ENCODE data around the gene MXD1.

The MXD1 gene

GRCh38 chr2:69934614-69934908 lies 19.7 kb downstream of the MXD1 start:
- no peak for DNase-seq (ENCODE audit: extremely low read depth, insufficient read length)
- Histone ChIP-seq H3K36me3 (ENCODE audit: control insufficient read depth, insufficient read depth, low read length) (peaks cover 20% of the 10 kb centered on the region), H3K4me3 (replicated peaks; ENCODE audit: low read depth, low read length) (no peak overlapping the region), H3K27me3 (replicated peaks; ENCODE audit: control insufficient read depth, insufficient read depth, low read length) (no peaks in the 10 kb centered on the region)
- TF ChIP-seq, protein P1, sequence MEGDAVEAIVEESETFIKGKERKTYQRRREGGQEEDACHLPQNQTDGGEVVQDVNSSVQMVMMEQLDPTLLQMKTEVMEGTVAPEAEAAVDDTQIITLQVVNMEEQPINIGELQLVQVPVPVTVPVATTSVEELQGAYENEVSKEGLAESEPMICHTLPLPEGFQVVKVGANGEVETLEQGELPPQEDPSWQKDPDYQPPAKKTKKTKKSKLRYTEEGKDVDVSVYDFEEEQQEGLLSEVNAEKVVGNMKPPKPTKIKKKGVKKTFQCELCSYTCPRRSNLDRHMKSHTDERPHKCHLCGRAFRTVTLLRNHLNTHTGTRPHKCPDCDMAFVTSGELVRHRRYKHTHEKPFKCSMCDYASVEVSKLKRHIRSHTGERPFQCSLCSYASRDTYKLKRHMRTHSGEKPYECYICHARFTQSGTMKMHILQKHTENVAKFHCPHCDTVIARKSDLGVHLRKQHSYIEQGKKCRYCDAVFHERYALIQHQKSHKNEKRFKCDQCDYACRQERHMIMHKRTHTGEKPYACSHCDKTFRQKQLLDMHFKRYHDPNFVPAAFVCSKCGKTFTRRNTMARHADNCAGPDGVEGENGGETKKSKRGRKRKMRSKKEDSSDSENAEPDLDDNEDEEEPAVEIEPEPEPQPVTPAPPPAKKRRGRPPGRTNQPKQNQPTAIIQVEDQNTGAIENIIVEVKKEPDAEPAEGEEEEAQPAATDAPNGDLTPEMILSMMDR (IDR thresholded peaks at IDR 0.05; ENCODE audit: insufficient read depth, low read length, poor library complexity, severe bottlenecking): no peak

DNA sequence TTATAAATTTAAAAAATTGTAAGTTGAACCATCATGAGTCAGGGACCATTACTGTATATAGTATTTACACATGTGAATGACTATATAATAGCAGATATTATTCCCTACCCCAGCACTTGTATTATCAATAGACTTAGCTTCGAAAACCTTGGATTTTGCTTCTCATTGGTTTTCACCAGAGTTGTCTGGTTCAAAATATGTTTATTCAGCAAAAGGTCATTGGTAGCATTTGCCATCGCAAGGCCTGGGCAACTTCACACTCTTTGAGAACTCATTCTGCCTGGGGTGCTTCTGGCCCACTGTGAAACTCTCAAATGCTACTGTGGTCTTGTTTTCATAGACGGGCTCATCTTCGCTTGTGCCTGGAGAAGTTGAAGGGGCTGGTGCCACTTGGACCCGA lies 20.1 kb downstream of the MXD1 start:
- Histone ChIP-seq H3K36me3 (ENCODE audit: control insufficient read depth, insufficient read depth, low read length) (peaks cover 20% of the 10 kb centered on the region), H3K27me3 (replicated peaks; ENCODE audit: control insufficient read depth, insufficient read depth, low read length) (no peaks in the 10 kb centered on the region), H3K4me3 (replicated peaks; ENCODE audit: low read depth, low read length) (no peak overlapping the region)
- no peak for DNase-seq (ENCODE audit: extremely low read depth, insufficient read length)
- TF ChIP-seq, protein P1 (IDR thresholded peaks at IDR 0.05; ENCODE audit: insufficient read depth, low read length, poor library complexity, severe bottlenecking): no peak

- Histone ChIP-seq H3K4me3 (replicated peaks; ENCODE audit: low read depth, low read length) (no peak overlapping the region), H3K36me3 (ENCODE audit: control insufficient read depth, insufficient read depth, low read length) (peaks cover 24% of the 10 kb centered on the region), H3K27me3 (replicated peaks; ENCODE audit: control insufficient read depth, insufficient read depth, low read length) (no peaks in the 10 kb centered on the region)
- DNase-seq (ENCODE audit: extremely low read depth, insufficient read length): no peak
- TF ChIP-seq, protein P1 (IDR thresholded peaks at IDR 0.05; ENCODE audit: insufficient read depth, low read length, poor library complexity, severe bottlenecking): no peak
These were observed 22.0 kb downstream of the MXD1 start for GRCh38 chr2:69936906-69937305.

GRCh38 chr2:69937968-69938367 lies 23.1 kb downstream of the MXD1 start:
- DNase-seq (ENCODE audit: extremely low read depth, insufficient read length): no peak
- H3K27me3 ChIP-seq (replicated peaks; ENCODE audit: control insufficient read depth, insufficient read depth, low read length): no peaks in the 10 kb centered on the region

GRCh38 chr2:69939722-69940121 lies 24.8 kb downstream of the MXD1 start:
- Histone ChIP-seq H3K4me3 (replicated peaks; ENCODE audit: low read depth, low read length) (no peak overlapping the region), H3K36me3 (ENCODE audit: control insufficient read depth, insufficient read depth, low read length) (peaks cover 30% of the 10 kb centered on the region), H3K27me3 (replicated peaks; ENCODE audit: control insufficient read depth, insufficient read depth, low read length) (no peaks in the 10 kb centered on the region)
- TF ChIP-seq, protein P1 (IDR thresholded peaks at IDR 0.05; ENCODE audit: insufficient read depth, low read length, poor library complexity, severe bottlenecking): no peak
- no peak for DNase-seq (ENCODE audit: extremely low read depth, insufficient read length)

More at GRCh38 chr2:69937968-69938367, 23.1 kb downstream of the MXD1 start:
- no peak overlapping the region for H3K4me3 ChIP-seq (replicated peaks; ENCODE audit: low read depth, low read length)
- H3K36me3 ChIP-seq (ENCODE audit: control insufficient read depth, insufficient read depth, low read length): peaks cover 25% of the 10 kb centered on the region
- TF ChIP-seq, protein P1 (IDR thresholded peaks at IDR 0.05; ENCODE audit: insufficient read depth, low read length, poor library complexity, severe bottlenecking): no peak

GRCh38 chr2:69940691-69941090 lies 25.8 kb downstream of the MXD1 start:
- no peak for DNase-seq (ENCODE audit: extremely low read depth, insufficient read length)
- no peaks in the 10 kb centered on the region for H3K27me3 ChIP-seq (replicated peaks; ENCODE audit: control insufficient read depth, insufficient read depth, low read length)
- no peak overlapping the region for H3K4me3 ChIP-seq (replicated peaks; ENCODE audit: low read depth, low read length)
- TF ChIP-seq, protein P1 (IDR thresholded peaks at IDR 0.05; ENCODE audit: insufficient read depth, low read length, poor library complexity, severe bottlenecking): no peak
- H3K36me3 ChIP-seq (ENCODE audit: control insufficient read depth, insufficient read depth, low read length): peaks cover 24% of the 10 kb centered on the region
